K562 (cell line): ENCODE measurements around the gene TRIM10. TPM values are rescaled to one million over a fixed set of nuclear protein-coding genes. Genes with fewer than 3 reads are reported as not detected.
A peak's percentile ranks its signal among the peaks of the same experiment; 100 is the strongest.

ENCODE experiments used
- ATAC-seq: fragments of 200-7000 bp; cut with Tn5 transposase; 3 replicates; pipeline ENCODE4 v1.9.1; 2020; ENCODE audit warnings: moderate library complexity
- BruUV-seq: library from RNA; stranded (reverse); fragments of 400-500 nt; replicated peaks from 2 replicates; lab custom pipeline; 2021; lab: Mats Ljungman, UMichigan
- CTCF ChIA-PET: fragments of 300-600 bp; formaldehyde crosslinking; extraction: SDS; loops from one replicate; lab custom pipeline; 2021; ENCODE audit warnings: low intra/inter-chr PET ratio; lab: Yijun Ruan, JAX
- POLR2A ChIA-PET: fragments of 300-600, 350-650 bp; sonication (Branson Sonifier 250); formaldehyde crosslinking; extraction: SDS; loops from one replicate; lab custom pipeline; 2021; ENCODE audit warnings: antibody characterized with exemption, inconsistent platforms; lab: Yijun Ruan, JAX
- DNase-seq, 4 experiments: peaks; one replicate each; pipeline versions ENCODE4 v3.0.0 to v3.0.0-alpha.2; 2011 to 2018; ENCODE audit warnings: low spot score in 3 of 4, mixed read lengths in 3 of 4; ENCODE audit errors: extremely low read depth in 1 of 4
- FAIRE-seq: peaks from 2 replicates; lab custom pipeline; 2011; peaks lifted over from hg19 to GRCh38; lab: Jason Lieb, UNC
- H2AFZ ChIP-seq: 2 replicates; pipeline ENCODE4 v1.6.0; 2011; ENCODE audit warnings: low read depth, low read length, control low read depth, inconsistent platforms
- H3K27ac ChIP-seq: fragments of 200-600 bp; 3 replicates; pipeline ENCODE4 v1.8.0; 2011; ENCODE audit warnings: low read depth, mild to moderate bottlenecking, control low read depth, inconsistent platforms, low read length, moderate library complexity, mixed read lengths; ENCODE audit errors: extremely low read depth
- H3K27me3 ChIP-seq, 2 experiments: fragments of 300-600 bp in 1 of 2; 2 replicates in 1 of 2; 3 replicates in 1 of 2; pipeline versions ENCODE4 v1.6.0 to v1.8.0; 2011; ENCODE audit warnings: inconsistent platforms in 2 of 2, low read length in 2 of 2, mild to moderate bottlenecking in 1 of 2, mixed read lengths in 1 of 2, moderate library complexity in 1 of 2; ENCODE audit not compliant: control insufficient read depth in 2 of 2, insufficient read depth in 2 of 2
- H3K36me3 ChIP-seq: fragments of 300-600 bp; 3 replicates; pipeline ENCODE4 v1.8.0; 2011; ENCODE audit warnings: mild to moderate bottlenecking, low read length, inconsistent platforms; ENCODE audit not compliant: control insufficient read depth, insufficient read depth
- H3K4me1 ChIP-seq, 2 experiments: fragments of 200-600 bp in 1 of 2; replicated peaks in 1 of 2; 2 replicates in 1 of 2; 3 replicates in 1 of 2; pipeline versions ENCODE4 v1.5.1 to v1.8.0; 2011; ENCODE audit warnings: inconsistent platforms in 2 of 2, low read length in 2 of 2, mild to moderate bottlenecking in 1 of 2, mixed read lengths in 1 of 2, moderate library complexity in 1 of 2; ENCODE audit not compliant: control insufficient read depth in 2 of 2, insufficient read depth in 2 of 2
- H3K4me2 ChIP-seq: 2 replicates; pipeline ENCODE4 v1.6.1; 2011; ENCODE audit warnings: low read length, control low read depth, inconsistent platforms, mixed read lengths; ENCODE audit not compliant: insufficient read depth
- H3K4me3 ChIP-seq: fragments of 200-600 bp; sonication (generic), shearing (Covaris generic); 2 replicates; pipeline ENCODE4 v1.5.1; 2016; ENCODE audit warnings: control low read depth, inconsistent platforms
- H3K79me2 ChIP-seq: fragments of 200-600 bp; 3 replicates; pipeline ENCODE4 v1.8.0; 2011; ENCODE audit warnings: low read length, inconsistent platforms; ENCODE audit not compliant: control insufficient read depth, insufficient read depth
- H3K9ac ChIP-seq, 2 experiments: 2 replicates each; pipeline versions ENCODE4 v1.6.0 to v1.6.1; 2011; ENCODE audit warnings: low read depth in 2 of 2, low read length in 2 of 2, control low read depth in 1 of 2, inconsistent platforms in 1 of 2, mild to moderate bottlenecking in 1 of 2, mixed read lengths in 1 of 2; ENCODE audit not compliant: insufficient read depth in 1 of 2
- H3K9me1 ChIP-seq: one replicate; pipeline ENCODE4 v1.6.0; 2011; ENCODE audit warnings: inconsistent platforms, mild to moderate bottlenecking, low read length, moderate library complexity; ENCODE audit not compliant: control insufficient read depth, insufficient read depth
- H3K9me3 ChIP-seq: replicated peaks from 2 replicates; pipeline ENCODE4 v1.5.1; 2011; ENCODE audit warnings: low read depth, low read length, inconsistent platforms; ENCODE audit not compliant: control insufficient read depth, insufficient read depth
- H4K20me1 ChIP-seq: replicated peaks from 2 replicates; pipeline ENCODE4 v1.6.1; 2011; ENCODE audit warnings: low read length, inconsistent platforms, mixed read lengths; ENCODE audit not compliant: control insufficient read depth, insufficient read depth
- CTCF ChIP-seq, 3 experiments: IDR thresholded peaks in 2 of 3; conservative IDR thresholded peaks in 1 of 3; 2 replicates each; pipeline ENCODE4 v1.5.1; 2011 to 2012; ENCODE audit warnings: low read length in 3 of 3, mild to moderate bottlenecking in 3 of 3, control low read depth in 2 of 3, improper control_type of control experiment in 1 of 3, inconsistent platforms in 1 of 3, low read depth in 1 of 3, mixed read lengths in 1 of 3, moderate library complexity in 1 of 3; ENCODE audit not compliant: insufficient read depth in 2 of 3
- ETV1 ChIP-seq: fragments of 450-650 bp; conservative IDR thresholded peaks from 2 replicates; pipeline ENCODE4 v1.6.1; 2016; ENCODE audit warnings: missing genetic modification characterization, control low read depth, low read depth, missing compliant biosample characterization
- KLF1 ChIP-seq: fragments of 450-650 bp; IDR thresholded peaks from 2 replicates; pipeline ENCODE4 v1.6.1; 2016; ENCODE audit warnings: missing genetic modification characterization, missing compliant biosample characterization
- SETDB1 ChIP-seq: IDR thresholded peaks from one replicate; pipeline ENCODE4 v1.6.1; 2012; ENCODE audit warnings: low read length, control low read depth, inconsistent platforms
- whole genome bisulfite sequencing: fragments of 100-300 bp; shearing (Covaris generic); methylation state at CpG from one replicate; pipeline ENCODE4 v1.1.6; 2016; ENCODE audit warnings: low coverage, mixed read lengths; ENCODE audit not compliant: insufficient coverage; ENCODE audit errors: missing lambda C conversion rate; 5-methylcytosine and 5-hydroxymethylcytosine counted together
- in situ Hi-C: fragments of 300-500 bp; cut with MboI; formaldehyde crosslinking; loops from 4 replicates; pipeline ENCODE4 v1.15.0; 2018; ENCODE audit warnings: inconsistent platforms, mixed read lengths
- intact Hi-C: fragments of 100-400 bp; cut with micrococcal nuclease; formaldehyde crosslinking; loops from 2 replicates; pipeline ENCODE4 v1.14.2; 2022
- polyA plus RNA-seq, 8 experiments: library from polyadenylated mRNA; depleted of rRNA in 4 of 8; stranded (reverse) in 5 of 8; unstranded in 3 of 8; fragments of >200 nt; fragmentation: Nextera tagmentation in 2 of 8; fragmentation: Illumina TruSeq in 1 of 8; extraction: Ambion mirVana in 2 of 8; extraction: Trizol in 1 of 8; gene quantifications; 2 replicates each; pipeline versions ENCODE4 v1.2.1 to v1.2.3, GENCODE V29; 2011 to 2014; ENCODE audit warnings: inconsistent platforms in 1 of 8, missing spikeins in 1 of 8
- total RNA-seq, 7 experiments: library from RNA; depleted of rRNA in 6 of 7; stranded (reverse); fragments of >200 nt in 6 of 7; fragmentation: Illumina TruSeq in 2 of 7; extraction: Trizol in 2 of 7; gene quantifications; 2 replicates each; pipeline versions ENCODE4 v1.2.1 to v1.2.3, GENCODE V29; 2011 to 2021; ENCODE audit warnings: low replicate concordance in 1 of 7
- TF ChIP-seq, protein P1 (sequence below), 2 experiments: fragments of 450-650 bp; formaldehyde crosslinking in 1 of 2; IDR thresholded peaks; 2 replicates each; pipeline versions ENCODE4 v1.4.0 to v1.6.1; 2014 to 2020; ENCODE audit warnings: mild to moderate bottlenecking in 2 of 2, borderline replicate concordance in 1 of 2, low read depth in 1 of 2

TRIM10 gene
- total and polyA plus RNA-seq, 9 of the 15 experiments (the other 6 are each of a cell fraction or from before 2014, with no cell fraction given) = 0.15 to 0.90 (median 0.36) TPM

DNA sequence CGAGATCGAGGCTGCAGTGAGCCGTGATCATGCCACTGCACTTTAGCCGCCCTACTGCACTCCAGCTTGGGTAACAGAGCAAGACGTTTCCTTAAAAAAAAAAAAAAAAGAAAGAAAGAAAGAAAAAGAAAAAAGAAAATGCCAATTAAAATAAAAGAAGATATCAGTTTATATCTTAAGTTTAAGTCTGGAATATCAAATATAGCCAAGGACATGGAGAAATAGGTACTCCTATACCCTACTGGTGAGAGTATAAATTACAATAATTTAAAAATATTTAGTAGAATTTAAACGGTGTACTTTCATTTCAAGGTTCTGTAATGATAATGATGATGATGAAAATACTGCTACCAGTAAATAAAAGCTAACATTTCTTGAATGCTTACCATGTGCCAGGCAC lies 44.3 kb downstream of the TRIM10 start:
- no peaks in the 10 kb centered on the region for H4K20me1 ChIP-seq
- peaks cover 4% of the 10 kb centered on the region in 2 experiments; a peak in 1 of 5 replicates for H3K4me1 ChIP-seq
- intact Hi-C loops = loop anchor here (5.0 kb wide), 1 partner anchor 281 kb away; no protein-coding TSS in a partner anchor
- no peak for DNase-seq
- no peak overlapping the region for H3K27ac ChIP-seq
- no peak for FAIRE-seq
- no peak overlapping the region for H3K9ac ChIP-seq
- H3K9me3 ChIP-seq = no peaks in the 10 kb centered on the region
- H3K27me3 ChIP-seq = peaks cover 10 to 17% of the 10 kb centered on the region in 2 experiments
- CTCF ChIA-PET = no interaction called here
- no TSS peak for BruUV-seq
- no peak for ATAC-seq
- H2AFZ ChIP-seq = no peak overlapping the region
- 28% methylated on average over 6 of the region's 6 CpGs for WGBS
- POLR2A ChIA-PET = no interaction called here
- H3K79me2 ChIP-seq = no peaks in the 10 kb centered on the region
- H3K36me3 ChIP-seq = no peaks in the 10 kb centered on the region
- no peak overlapping the region for H3K4me3 ChIP-seq
- in situ Hi-C loops = no loop called here
- TF ChIP-seq CTCF (IDR thresholded peaks at IDR 0.05 in 2 of 3, conservative IDR thresholded peaks at IDR 0.05 in 1 of 3; ENCODE audit: insufficient read depth in 2 of 3, low read depth in 1 of 3, low read length in 3 of 3) = 0 out of 6 replicates have a peak, but pooled peaks of 1 of the 3 experiments have one; percentile 4
- TF ChIP-seq KLF1 (tag) = no peak
- TF ChIP-seq, all 486 proteins: peak for 1
- Histone ChIP-seq H3K9me1 (no peaks in the 10 kb centered on the region), H3K4me2 (no peak overlapping the region)

DNA sequence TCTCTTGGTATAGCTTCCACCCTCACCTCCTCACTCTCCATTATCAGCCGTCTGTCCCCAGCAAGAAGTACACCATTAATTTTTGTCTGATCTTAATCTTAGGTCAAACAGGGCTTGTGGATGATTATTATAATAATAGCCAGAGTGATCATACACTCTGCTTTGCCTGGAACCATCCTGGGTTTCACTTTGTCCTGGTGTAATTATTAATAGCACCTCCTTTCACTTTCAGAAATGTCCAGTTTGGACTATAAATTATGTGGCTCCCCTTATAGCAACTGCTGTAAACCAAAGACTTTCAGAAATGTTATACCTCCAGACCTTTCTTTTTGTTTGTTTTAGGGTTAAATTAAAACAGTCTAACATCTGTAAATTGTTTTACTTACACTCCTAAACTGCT lies 47.2 kb downstream of the TRIM10 start:
- Histone ChIP-seq H2AFZ (no peak overlapping the region), H3K4me3 (no peak overlapping the region)
- TF ChIP-seq, protein P1, sequence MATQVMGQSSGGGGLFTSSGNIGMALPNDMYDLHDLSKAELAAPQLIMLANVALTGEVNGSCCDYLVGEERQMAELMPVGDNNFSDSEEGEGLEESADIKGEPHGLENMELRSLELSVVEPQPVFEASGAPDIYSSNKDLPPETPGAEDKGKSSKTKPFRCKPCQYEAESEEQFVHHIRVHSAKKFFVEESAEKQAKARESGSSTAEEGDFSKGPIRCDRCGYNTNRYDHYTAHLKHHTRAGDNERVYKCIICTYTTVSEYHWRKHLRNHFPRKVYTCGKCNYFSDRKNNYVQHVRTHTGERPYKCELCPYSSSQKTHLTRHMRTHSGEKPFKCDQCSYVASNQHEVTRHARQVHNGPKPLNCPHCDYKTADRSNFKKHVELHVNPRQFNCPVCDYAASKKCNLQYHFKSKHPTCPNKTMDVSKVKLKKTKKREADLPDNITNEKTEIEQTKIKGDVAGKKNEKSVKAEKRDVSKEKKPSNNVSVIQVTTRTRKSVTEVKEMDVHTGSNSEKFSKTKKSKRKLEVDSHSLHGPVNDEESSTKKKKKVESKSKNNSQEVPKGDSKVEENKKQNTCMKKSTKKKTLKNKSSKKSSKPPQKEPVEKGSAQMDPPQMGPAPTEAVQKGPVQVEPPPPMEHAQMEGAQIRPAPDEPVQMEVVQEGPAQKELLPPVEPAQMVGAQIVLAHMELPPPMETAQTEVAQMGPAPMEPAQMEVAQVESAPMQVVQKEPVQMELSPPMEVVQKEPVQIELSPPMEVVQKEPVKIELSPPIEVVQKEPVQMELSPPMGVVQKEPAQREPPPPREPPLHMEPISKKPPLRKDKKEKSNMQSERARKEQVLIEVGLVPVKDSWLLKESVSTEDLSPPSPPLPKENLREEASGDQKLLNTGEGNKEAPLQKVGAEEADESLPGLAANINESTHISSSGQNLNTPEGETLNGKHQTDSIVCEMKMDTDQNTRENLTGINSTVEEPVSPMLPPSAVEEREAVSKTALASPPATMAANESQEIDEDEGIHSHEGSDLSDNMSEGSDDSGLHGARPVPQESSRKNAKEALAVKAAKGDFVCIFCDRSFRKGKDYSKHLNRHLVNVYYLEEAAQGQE (IDR thresholded peaks at IDR 0.05; ENCODE audit: borderline replicate concordance) = no peak
- TF ChIP-seq, protein P1 (CRISPR knock-in tag; IDR thresholded peaks at IDR 0.05; ENCODE audit: low read depth) = no peak
- no peak for TF ChIP-seq ETV1 (tag)
- no peak for TF ChIP-seq SETDB1

More for the DNA sequence above, 47.2 kb downstream of the TRIM10 start:
- intact Hi-C loops = no loop called here
- in situ Hi-C loops = no loop called here
- no peak for DNase-seq
- Histone ChIP-seq H3K79me2 (no peaks in the 10 kb centered on the region), H3K9me1 (no peaks in the 10 kb centered on the region), H3K27me3 (peaks cover 28 to 33% of the 10 kb centered on the region in 2 experiments), H3K9me3 (no peaks in the 10 kb centered on the region), H3K27ac (no peak overlapping the region), H3K9ac (no peak overlapping the region), H4K20me1 (no peaks in the 10 kb centered on the region), H3K4me1 (peaks cover 0 to 7% of the 10 kb centered on the region in 2 experiments; a peak in 1 of 5 replicates), H3K4me2 (no peak overlapping the region), H3K36me3 (no peaks in the 10 kb centered on the region)
- CTCF ChIA-PET = no interaction called here
- 0% methylated on average over 1 of the region's 1 CpG for WGBS
- FAIRE-seq = no peak
- no TSS peak for BruUV-seq
- ATAC-seq = no peak
- POLR2A ChIA-PET = no interaction called here
